Cardiac muscle cell (in vitro differentiated cells and primary cell): Measurements from ENCODE around the gene PRKCQ. TPM values are rescaled to one million over a fixed set of nuclear protein-coding genes. Genes with fewer than 3 reads are reported as not detected.

Experiments
- DNase-seq, 2 donors: peaks; one replicate each; pipeline versions ENCODE4 v3.0.0 to v3.0.0-alpha.2; 2010 to 2017; ENCODE audit warnings: low read depth in 1 of 2, low spot score in 1 of 2
- H3K27ac ChIP-seq: fragments of 200-600 bp; sonication (generic); 2 replicates; pipeline ENCODE4 v1.5.1; 2016
- H3K27me3 ChIP-seq: fragments of 200-600 bp; sonication (generic); 2 replicates; pipeline ENCODE4 v1.6.0; 2016; ENCODE audit warnings: control low read depth
- H3K36me3 ChIP-seq: fragments of 200-600 bp; sonication (generic); 2 replicates; pipeline ENCODE4 v1.5.1; 2016; ENCODE audit warnings: control low read depth
- H3K4me1 ChIP-seq: fragments of 200-600 bp; sonication (generic); 2 replicates; pipeline ENCODE4 v1.8.1; 2017; ENCODE audit warnings: low read depth, mild to moderate bottlenecking, mixed run types
- H3K4me3 ChIP-seq: fragments of 200-600 bp; sonication (generic); 2 replicates; pipeline ENCODE4 v1.5.1; 2016; ENCODE audit warnings: mild to moderate bottlenecking
- H3K9me3 ChIP-seq: fragments of 200-600 bp; sonication (generic); 2 replicates; pipeline ENCODE4 v1.5.1; 2017; ENCODE audit warnings: low read depth, mild to moderate bottlenecking, control low read depth
- CTCF ChIP-seq: IDR thresholded peaks from 2 replicates; pipeline ENCODE4 v1.5.1; 2012; ENCODE audit warnings: low read depth, mild to moderate bottlenecking, low read length
- polyA plus RNA-seq: library from polyadenylated mRNA; unstranded; fragments of >200 nt; fragmentation: Nextera tagmentation; extraction: Ambion mirVana; gene quantifications from 2 replicates; pipeline ENCODE4 v1.2.1, GENCODE V29; 2016
- total RNA-seq: library from RNA; depleted of rRNA; stranded (reverse); fragments of >200 nt; gene quantifications from 2 replicates; pipeline ENCODE4 v1.2.3, GENCODE V29; 2016

The PRKCQ gene
- total and polyA plus RNA-seq, 2 experiments from 2014 or later: 3.7 to 4.1 TPM

- TF ChIP-seq CTCF: no peak
- Histone ChIP-seq H3K27ac (no peak overlapping the region), H3K4me3 (no peak overlapping the region), H3K9me3 (no peaks in the 10 kb centered on the region), H3K4me1 (peaks cover 2% of the 10 kb centered on the region), H3K36me3 (no peaks in the 10 kb centered on the region), H3K27me3 (no peaks in the 10 kb centered on the region)
- DNase-seq: no peak
Measured at GRCh38 chr10:6567884-6568283, 12.2 kb downstream of the PRKCQ start.

- DNase-seq: no peak
- TF ChIP-seq CTCF: no peak
- H3K4me1 ChIP-seq: peaks cover 3% of the 10 kb centered on the region
- H3K36me3 ChIP-seq: no peaks in the 10 kb centered on the region
- no peaks in the 10 kb centered on the region for H3K9me3 ChIP-seq
- H3K27me3 ChIP-seq: no peaks in the 10 kb centered on the region
- no peak overlapping the region for H3K27ac ChIP-seq
- H3K4me3 ChIP-seq: no peak overlapping the region
Measured at GRCh38 chr10:6567203-6567703, 12.8 kb downstream of the PRKCQ start.

GRCh38 chr10:6565588-6565987, 14.5 kb downstream of the PRKCQ start:
- peaks cover 3% of the 10 kb centered on the region for H3K4me1 ChIP-seq
- no peak for TF ChIP-seq CTCF

GRCh38 chr10:6564367-6564766, 15.7 kb downstream of the PRKCQ start:
- H3K4me1 ChIP-seq: peaks cover 3% of the 10 kb centered on the region
- no peak overlapping the region for H3K27ac ChIP-seq
- no peaks in the 10 kb centered on the region for H3K9me3 ChIP-seq
- no peak for DNase-seq
- H3K27me3 ChIP-seq: no peaks in the 10 kb centered on the region
- no peak overlapping the region for H3K4me3 ChIP-seq
- TF ChIP-seq CTCF: no peak
- no peaks in the 10 kb centered on the region for H3K36me3 ChIP-seq

More at GRCh38 chr10:6565588-6565987, 14.5 kb downstream of the PRKCQ start:
- no peak overlapping the region for H3K4me3 ChIP-seq
- no peaks in the 10 kb centered on the region for H3K9me3 ChIP-seq
- no peaks in the 10 kb centered on the region for H3K27me3 ChIP-seq
- DNase-seq: no peak
- no peaks in the 10 kb centered on the region for H3K36me3 ChIP-seq
- H3K27ac ChIP-seq: no peak overlapping the region

- Histone ChIP-seq H3K27ac (no peak overlapping the region), H3K9me3 (no peaks in the 10 kb centered on the region), H3K4me3 (no peak overlapping the region), H3K4me1 (peaks cover 3% of the 10 kb centered on the region), H3K36me3 (no peaks in the 10 kb centered on the region), H3K27me3 (no peaks in the 10 kb centered on the region)
- TF ChIP-seq CTCF: no peak
- DNase-seq: no peak
Measured at GRCh38 chr10:6563731-6564130, 16.3 kb downstream of the PRKCQ start.

GRCh38 chr10:6563075-6563474, 17.0 kb downstream of the PRKCQ start:
- TF ChIP-seq CTCF: no peak
- DNase-seq: no peak
- no peak overlapping the region for H3K4me3 ChIP-seq

More at GRCh38 chr10:6563075-6563474, 17.0 kb downstream of the PRKCQ start:
- Histone ChIP-seq H3K27me3 (no peaks in the 10 kb centered on the region), H3K27ac (peak overlapping the region; percentile 21), H3K9me3 (no peaks in the 10 kb centered on the region), H3K36me3 (no peaks in the 10 kb centered on the region), H3K4me1 (peaks cover 3% of the 10 kb centered on the region)
